Measurements from ENCODE around the gene SYT12.
A peak's percentile ranks its signal among the peaks of the same experiment; 100 is the strongest.

The SYT12 gene

DNA sequence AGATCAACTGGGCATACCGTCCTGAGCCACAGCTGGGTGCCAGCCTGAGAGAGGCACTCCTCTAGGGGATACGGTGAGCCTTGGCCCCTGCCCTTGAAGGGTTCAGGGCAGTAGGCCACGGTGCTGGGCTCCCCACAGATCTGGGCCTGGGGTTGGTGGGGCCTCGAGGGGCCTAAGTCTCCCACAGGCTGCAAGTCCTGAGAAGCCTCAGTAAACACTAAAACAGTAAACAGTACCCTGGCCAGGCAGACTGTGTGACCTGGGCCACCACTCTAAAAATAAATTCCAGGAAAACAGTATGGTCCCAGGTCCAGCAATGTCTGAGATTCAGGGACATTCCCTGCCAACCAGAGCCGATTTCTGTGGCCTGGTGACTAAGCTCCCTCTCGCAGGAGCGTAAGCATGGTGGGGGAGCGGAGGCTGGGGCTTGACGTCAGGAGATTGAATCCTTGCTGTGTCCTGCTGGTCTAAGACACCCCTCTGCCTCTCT lies 31.5 kb downstream of the SYT12 start:
- no peak overlapping the region for H2AFZ ChIP-seq (ENCODE audit: low read depth, low read length)
- H3K27ac ChIP-seq (ENCODE audit: low read length): no peak overlapping the region
- H3K36me3 ChIP-seq (replicated peaks; ENCODE audit: low read depth, low read length): peaks cover 20% of the 10 kb centered on the region
- TF ChIP-seq, protein P1, sequence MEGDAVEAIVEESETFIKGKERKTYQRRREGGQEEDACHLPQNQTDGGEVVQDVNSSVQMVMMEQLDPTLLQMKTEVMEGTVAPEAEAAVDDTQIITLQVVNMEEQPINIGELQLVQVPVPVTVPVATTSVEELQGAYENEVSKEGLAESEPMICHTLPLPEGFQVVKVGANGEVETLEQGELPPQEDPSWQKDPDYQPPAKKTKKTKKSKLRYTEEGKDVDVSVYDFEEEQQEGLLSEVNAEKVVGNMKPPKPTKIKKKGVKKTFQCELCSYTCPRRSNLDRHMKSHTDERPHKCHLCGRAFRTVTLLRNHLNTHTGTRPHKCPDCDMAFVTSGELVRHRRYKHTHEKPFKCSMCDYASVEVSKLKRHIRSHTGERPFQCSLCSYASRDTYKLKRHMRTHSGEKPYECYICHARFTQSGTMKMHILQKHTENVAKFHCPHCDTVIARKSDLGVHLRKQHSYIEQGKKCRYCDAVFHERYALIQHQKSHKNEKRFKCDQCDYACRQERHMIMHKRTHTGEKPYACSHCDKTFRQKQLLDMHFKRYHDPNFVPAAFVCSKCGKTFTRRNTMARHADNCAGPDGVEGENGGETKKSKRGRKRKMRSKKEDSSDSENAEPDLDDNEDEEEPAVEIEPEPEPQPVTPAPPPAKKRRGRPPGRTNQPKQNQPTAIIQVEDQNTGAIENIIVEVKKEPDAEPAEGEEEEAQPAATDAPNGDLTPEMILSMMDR (IDR thresholded peaks at IDR 0.05; ENCODE audit: low read depth, low read length): no peak
- TF ChIP-seq EZH2phosphoT487 (IDR thresholded peaks at IDR 0.05; ENCODE audit: low read depth): no peak
- H3K79me2 ChIP-seq (ENCODE audit: low read length): peaks cover 9% of the 10 kb centered on the region; the same call in 1 of the 2 replicates
- H3K4me1 ChIP-seq (ENCODE audit: low read length): peaks cover 48% of the 10 kb centered on the region
- H3K27me3 ChIP-seq (ENCODE audit: low read depth, low read length): no peaks in the 10 kb centered on the region
- peaks cover 33% of the 10 kb centered on the region for H4K20me1 ChIP-seq (ENCODE audit: insufficient read depth, low read length)
- no peak overlapping the region for H3K9ac ChIP-seq (ENCODE audit: low read length)
- no peaks in the 10 kb centered on the region for H3K9me3 ChIP-seq (ENCODE audit: insufficient read depth, low read length)
- no peak overlapping the region for H3K4me3 ChIP-seq (ENCODE audit: low read length)
- no peak overlapping the region for H3K4me2 ChIP-seq (ENCODE audit: low read length)

DNA sequence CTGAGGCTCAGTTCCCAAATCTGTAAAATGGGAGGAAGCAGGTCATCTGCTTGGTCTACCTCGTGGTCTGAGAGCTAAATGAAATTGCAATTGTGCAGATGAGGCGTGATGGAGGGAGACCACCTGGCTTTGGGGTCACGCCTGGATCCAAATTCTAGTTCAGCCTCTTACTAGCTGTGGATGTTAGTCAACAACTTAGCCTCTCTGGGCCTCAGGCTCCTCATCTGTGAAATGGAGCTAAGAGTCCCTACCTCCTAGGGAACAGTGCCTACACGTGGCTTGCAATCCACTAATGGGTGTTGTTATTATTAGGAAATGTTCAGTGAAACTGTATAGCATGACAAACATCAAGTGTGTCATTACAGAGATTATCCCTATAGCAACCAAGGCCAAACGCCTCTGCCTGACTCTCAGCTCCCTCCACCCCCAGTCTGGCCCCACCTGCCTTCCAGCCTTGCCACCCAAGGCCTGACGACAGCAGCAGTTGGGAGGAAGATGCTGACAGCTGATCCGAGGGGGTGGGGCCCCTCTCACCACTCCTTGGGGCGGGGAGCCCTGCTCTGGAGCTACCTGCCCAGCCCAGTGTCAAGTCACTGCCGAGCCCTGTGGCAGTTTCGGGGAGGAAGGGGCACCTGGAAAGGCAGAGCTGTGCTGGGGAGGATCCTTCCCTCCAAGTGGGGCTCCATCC lies 32.0 kb downstream of the SYT12 start:
- Histone ChIP-seq H2AFZ (ENCODE audit: low read depth, low read length) (no peak overlapping the region), H3K4me3 (ENCODE audit: low read length) (no peak overlapping the region), H3K36me3 (replicated peaks; ENCODE audit: low read depth, low read length) (peaks cover 14% of the 10 kb centered on the region), H3K27ac (ENCODE audit: low read length) (no peak overlapping the region), H3K27me3 (ENCODE audit: low read depth, low read length) (no peaks in the 10 kb centered on the region), H3K4me1 (ENCODE audit: low read length) (peaks cover 45% of the 10 kb centered on the region), H4K20me1 (ENCODE audit: insufficient read depth, low read length) (peaks cover 27% of the 10 kb centered on the region), H3K9me3 (ENCODE audit: insufficient read depth, low read length) (no peaks in the 10 kb centered on the region), H3K4me2 (ENCODE audit: low read length) (peak overlapping the region; percentile 93), H3K79me2 (ENCODE audit: low read length) (peaks cover 3% of the 10 kb centered on the region; the same call in 1 of the 2 replicates), H3K9ac (ENCODE audit: low read length) (no peak overlapping the region)
- TF ChIP-seq, protein P1 (IDR thresholded peaks at IDR 0.05; ENCODE audit: low read depth, low read length): no peak
- no peak for TF ChIP-seq EZH2phosphoT487 (IDR thresholded peaks at IDR 0.05; ENCODE audit: low read depth)

GRCh38 chr11:67055812-67056211 lies 32.9 kb downstream of the SYT12 start:
- TF ChIP-seq EZH2phosphoT487 (IDR thresholded peaks at IDR 0.05; ENCODE audit: low read depth): no peak
- TF ChIP-seq, protein P1 (IDR thresholded peaks at IDR 0.05; ENCODE audit: low read depth, low read length): no peak
- Histone ChIP-seq H3K27ac (ENCODE audit: low read length) (no peak overlapping the region), H3K4me3 (ENCODE audit: low read length) (peak overlapping the region; percentile 80), H3K4me2 (ENCODE audit: low read length) (peak overlapping the region; percentile 93), H3K79me2 (ENCODE audit: low read length) (no peaks in the 10 kb centered on the region), H4K20me1 (ENCODE audit: insufficient read depth, low read length) (peaks cover 18% of the 10 kb centered on the region), H3K4me1 (ENCODE audit: low read length) (peaks cover 45% of the 10 kb centered on the region), H3K9ac (ENCODE audit: low read length) (peak overlapping the region; percentile 66), H3K36me3 (replicated peaks; ENCODE audit: low read depth, low read length) (peaks cover 9% of the 10 kb centered on the region), H3K27me3 (ENCODE audit: low read depth, low read length) (no peaks in the 10 kb centered on the region), H3K9me3 (ENCODE audit: insufficient read depth, low read length) (no peaks in the 10 kb centered on the region), H2AFZ (ENCODE audit: low read depth, low read length) (0 out of 2 replicates have a peak overlapping the region, but pooled peaks have one; percentile 19)

Data from OCI-LY3 (cell line).